GM12864 (cell line): ENCODE measurements around the gene MMP11.

Experiments used
- DNase-seq: peaks from one replicate; pipeline ENCODE4 v3.0.0-alpha.2; 2011; ENCODE audit warnings: low read depth
- H3K4me3 ChIP-seq: 2 replicates; pipeline ENCODE4 v1.5.1; 2011; ENCODE audit warnings: mild to moderate bottlenecking, low read depth, low read length, control low read depth
- CTCF ChIP-seq: IDR thresholded peaks from 2 replicates; pipeline ENCODE4 v1.5.1; 2011; ENCODE audit warnings: low read depth, mild to moderate bottlenecking, moderate library complexity, low read length, control low read depth, inconsistent platforms; ENCODE audit errors: missing control alignments

Gene MMP11

DNA sequence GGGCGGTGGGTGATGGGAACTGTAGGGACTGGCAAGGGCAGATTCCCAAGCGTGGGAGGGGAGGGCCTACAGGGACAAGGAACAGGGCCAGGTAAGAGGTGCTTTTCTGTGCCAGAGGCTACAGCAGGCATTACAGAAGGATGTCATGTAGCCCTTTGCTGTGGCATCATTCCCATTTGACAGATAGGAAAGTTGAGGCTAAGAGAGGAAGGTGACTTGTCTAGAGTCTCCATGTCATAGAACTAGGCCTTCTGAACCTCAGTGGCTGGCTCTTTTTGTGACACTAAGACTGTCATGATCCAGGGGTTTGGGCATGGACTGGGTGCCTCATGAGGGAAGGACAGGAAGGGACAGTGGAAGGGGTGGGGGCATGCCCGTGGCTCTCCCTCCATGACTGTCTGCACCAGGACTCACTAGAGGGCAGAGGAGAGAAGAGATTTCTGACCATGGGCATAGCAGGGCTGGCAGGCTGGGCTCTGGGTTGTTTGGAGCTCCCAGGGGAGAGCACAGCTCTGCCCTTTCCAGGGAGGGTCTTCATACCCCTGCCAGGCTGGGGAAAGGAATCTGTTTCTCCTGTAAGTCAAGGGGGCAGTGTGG, 3.2 kb downstream of the MMP11 start:
- no peak for TF ChIP-seq CTCF
- no peak for DNase-seq
- no peak overlapping the region for H3K4me3 ChIP-seq

GRCh38 chr22:23777776-23778576, 5.3 kb downstream of the MMP11 start:
- no peak for DNase-seq
- H3K4me3 ChIP-seq: no peak overlapping the region
- no peak for TF ChIP-seq CTCF

GRCh38 chr22:23778577-23778900, 5.9 kb downstream of the MMP11 start:
- no peak overlapping the region for H3K4me3 ChIP-seq
- no peak for DNase-seq
- no peak for TF ChIP-seq CTCF

DNA sequence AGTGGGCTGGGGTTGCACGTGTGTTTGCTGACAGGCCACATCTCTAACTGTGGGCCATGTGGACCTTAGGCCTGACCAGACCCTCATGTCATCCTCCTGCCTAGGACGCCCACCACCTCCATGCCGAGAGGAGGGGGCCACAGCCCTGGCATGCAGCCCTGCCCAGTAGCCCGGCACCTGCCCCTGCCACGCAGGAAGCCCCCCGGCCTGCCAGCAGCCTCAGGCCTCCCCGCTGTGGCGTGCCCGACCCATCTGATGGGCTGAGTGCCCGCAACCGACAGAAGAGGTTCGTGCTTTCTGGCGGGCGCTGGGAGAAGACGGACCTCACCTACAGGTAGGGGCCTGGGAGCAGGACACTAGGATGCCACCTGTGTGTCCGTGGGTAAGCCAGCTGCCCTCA, 6.4 kb downstream of the MMP11 start:
- H3K4me3 ChIP-seq: no peak overlapping the region
- no peak for DNase-seq
- TF ChIP-seq CTCF: no peak

GRCh38 chr22:23779731-23780130, 7.1 kb downstream of the MMP11 start:
- H3K4me3 ChIP-seq: no peak overlapping the region
- no peak for TF ChIP-seq CTCF

DNA sequence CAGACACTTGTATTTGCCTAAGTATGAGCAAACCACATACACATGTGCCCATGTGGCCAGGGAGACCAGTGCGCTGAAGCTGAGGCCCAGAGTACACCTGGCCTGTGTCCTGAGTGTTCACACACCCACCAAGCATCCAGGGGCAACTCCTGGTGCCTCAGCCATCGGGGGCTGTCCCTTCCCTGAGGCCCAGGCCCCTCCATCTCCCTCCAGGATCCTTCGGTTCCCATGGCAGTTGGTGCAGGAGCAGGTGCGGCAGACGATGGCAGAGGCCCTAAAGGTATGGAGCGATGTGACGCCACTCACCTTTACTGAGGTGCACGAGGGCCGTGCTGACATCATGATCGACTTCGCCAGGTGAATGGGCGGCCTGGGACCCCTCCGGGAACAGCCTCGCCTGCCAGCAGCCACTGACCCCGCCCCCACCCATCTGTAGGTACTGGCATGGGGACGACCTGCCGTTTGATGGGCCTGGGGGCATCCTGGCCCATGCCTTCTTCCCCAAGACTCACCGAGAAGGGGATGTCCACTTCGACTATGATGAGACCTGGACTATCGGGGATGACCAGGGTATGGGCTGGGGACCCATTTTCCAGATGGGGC, 7.6 kb downstream of the MMP11 start:
- no peak for DNase-seq
- no peak overlapping the region for H3K4me3 ChIP-seq
- no peak for TF ChIP-seq CTCF

More at GRCh38 chr22:23779731-23780130, 7.1 kb downstream of the MMP11 start:
- no peak for DNase-seq
